ENCODE measurements around the gene DDX25.

DDX25 gene

DNA sequence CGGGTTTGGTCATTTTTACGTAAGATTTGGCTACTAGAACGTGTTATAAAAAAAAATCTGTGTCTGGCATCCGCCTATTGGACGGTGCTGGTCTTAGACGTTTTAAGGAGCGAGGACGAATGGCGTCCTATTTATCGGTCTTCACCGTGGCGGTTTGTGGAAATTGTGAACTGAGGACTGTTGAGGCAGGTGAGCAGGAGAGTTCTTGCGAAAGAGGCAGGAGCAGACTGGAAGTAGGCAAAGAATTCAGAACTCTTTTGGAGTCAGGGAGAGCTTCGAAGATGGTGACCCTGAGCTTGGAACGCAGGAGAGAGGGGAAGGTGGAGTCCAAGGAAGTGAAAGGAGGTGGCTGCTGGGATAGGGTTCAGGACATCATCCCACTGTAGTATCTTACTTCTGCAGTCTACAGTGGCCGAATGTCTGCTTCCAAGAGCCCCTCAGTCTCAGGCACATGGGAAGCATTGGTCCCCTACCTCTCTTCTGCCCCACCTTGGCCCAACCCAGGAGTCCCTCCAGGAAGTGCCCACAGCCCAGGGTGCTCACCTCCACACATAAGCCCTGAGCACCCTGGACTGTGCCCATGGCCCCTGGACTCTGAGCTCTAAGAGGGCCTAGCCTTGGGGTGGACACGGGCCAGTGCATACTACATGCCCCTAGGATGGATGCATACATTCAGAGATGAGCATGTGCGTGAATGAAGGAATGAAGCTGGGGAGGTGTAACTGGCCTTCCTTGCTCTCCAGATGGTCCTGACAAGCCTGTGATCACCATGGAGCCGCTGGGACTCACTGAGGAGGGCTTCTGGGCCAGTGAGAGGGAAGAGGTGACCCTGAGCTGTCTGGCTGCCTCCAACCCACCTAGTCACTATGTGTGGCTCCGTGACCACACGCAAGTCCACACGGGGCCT, 45.2 kb downstream of the DDX25 start:
- TF ChIP-seq CTCF (conservative IDR thresholded peaks at IDR 0.05) (no peak), ZFX (IDR thresholded peaks at IDR 0.05) (no peak)
- H3K27ac ChIP-seq, result no peak overlapping the region

- TF ChIP-seq CTCF (conservative IDR thresholded peaks at IDR 0.05) (no peak), ZFX (IDR thresholded peaks at IDR 0.05) (no peak)
- H3K27ac ChIP-seq, result no peak overlapping the region
Observed at GRCh38 chr11:125950178-125950490, 45.8 kb downstream of the DDX25 start.

DNA sequence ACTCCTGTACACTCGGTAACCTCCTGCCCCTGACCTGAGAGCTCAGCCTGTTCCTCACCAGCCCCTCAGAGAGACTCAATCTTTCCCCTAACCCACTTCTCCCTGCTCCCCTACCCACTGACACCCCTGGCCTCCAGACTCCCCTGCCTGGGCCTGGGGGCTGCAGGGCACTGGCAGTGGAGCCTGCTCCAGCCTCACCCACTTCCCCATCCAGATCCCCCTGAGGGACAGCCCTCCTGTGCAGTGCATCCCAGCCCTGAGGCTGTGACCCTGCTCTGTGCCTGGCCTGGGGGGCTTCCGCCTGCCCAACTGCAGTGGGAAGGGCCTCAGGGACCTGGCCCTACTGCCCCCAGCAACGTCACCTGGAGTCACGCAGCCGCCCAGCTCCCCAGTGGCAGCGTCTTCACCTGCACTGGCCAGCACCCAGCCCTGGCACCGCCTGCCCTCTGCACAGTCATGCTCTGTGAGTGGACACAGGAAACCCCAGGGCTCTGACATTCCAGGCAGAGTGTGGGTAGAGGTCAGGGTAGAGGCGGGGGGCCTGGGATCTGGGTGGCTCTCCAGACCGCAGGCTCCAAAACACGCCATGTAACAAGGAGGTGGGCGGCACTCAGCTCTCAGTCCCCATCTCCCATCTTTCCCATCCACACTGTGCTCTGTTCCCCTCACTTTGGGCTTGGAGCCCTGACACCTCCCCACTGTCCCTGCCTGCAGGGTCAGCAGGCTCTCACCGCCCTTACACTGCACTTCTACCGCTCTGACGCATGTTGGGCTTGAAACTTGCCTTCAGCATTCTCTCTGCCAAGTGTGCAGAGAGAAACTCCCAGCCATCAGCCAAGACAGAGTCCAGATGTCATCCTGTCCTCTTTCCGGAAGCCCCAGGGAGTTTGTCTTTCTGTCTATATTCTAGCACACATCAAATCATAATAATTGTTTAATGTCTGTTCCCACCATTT, 46.7 kb downstream of the DDX25 start:
- TF ChIP-seq CTCF (conservative IDR thresholded peaks at IDR 0.05) (no peak), ZFX (IDR thresholded peaks at IDR 0.05) (no peak)
- H3K27ac ChIP-seq, result no peak overlapping the region

GRCh38 chr11:125951731-125952130, 47.4 kb downstream of the DDX25 start:
- no peak overlapping the region for H3K27ac ChIP-seq
- TF ChIP-seq ZFX (IDR thresholded peaks at IDR 0.05) (no peak), CTCF (conservative IDR thresholded peaks at IDR 0.05) (no peak)

- H3K27ac ChIP-seq, result peak overlapping the region; percentile 14; the same call in 1 of the 2 replicates
- TF ChIP-seq CTCF (conservative IDR thresholded peaks at IDR 0.05), result no peak
- TF ChIP-seq ZFX (IDR thresholded peaks at IDR 0.05), result no peak
Observed at GRCh38 chr11:125952559-125952958, 48.3 kb downstream of the DDX25 start.

- H3K27ac ChIP-seq, result peak overlapping the region; percentile 14; the same call in 1 of the 2 replicates
- no peak for TF ChIP-seq ZFX (IDR thresholded peaks at IDR 0.05)
- TF ChIP-seq CTCF (conservative IDR thresholded peaks at IDR 0.05), result no peak
Observed at GRCh38 chr11:125952973-125953372, 48.7 kb downstream of the DDX25 start.
